Astrocyte (in vitro differentiated cells and primary cell): ENCODE data around the gene ERN1. TPM values are rescaled to one million over a fixed set of nuclear protein-coding genes. Genes with fewer than 3 reads are reported as not detected.

ENCODE experiments used
- DNase-seq: peaks from one replicate; pipeline ENCODE4 v3.0.0-alpha.2; 2010; ENCODE audit warnings: low read depth
- FAIRE-seq: peaks from 2 replicates; lab custom pipeline; 2011; peaks lifted over from hg19 to GRCh38; lab: Jason Lieb, UNC
- H2AFZ ChIP-seq: 2 replicates; pipeline ENCODE4 v1.6.0; 2012; ENCODE audit warnings: low read depth, low read length, inconsistent platforms
- H3K27ac ChIP-seq: 2 replicates; pipeline ENCODE4 v1.5.1; 2011; ENCODE audit warnings: low read depth, low read length, inconsistent platforms
- H3K27me3 ChIP-seq: 2 replicates; pipeline ENCODE4 v1.6.0; 2011; ENCODE audit warnings: low read length, inconsistent platforms; ENCODE audit not compliant: insufficient read depth
- H3K36me3 ChIP-seq: 2 replicates; pipeline ENCODE4 v1.5.1; 2011; ENCODE audit warnings: low read length, inconsistent platforms; ENCODE audit not compliant: insufficient read depth
- H3K4me1 ChIP-seq: 2 replicates; pipeline ENCODE4 v1.5.1; 2011; ENCODE audit warnings: low read length, inconsistent platforms; ENCODE audit not compliant: insufficient read depth
- H3K4me2 ChIP-seq: 2 replicates; pipeline ENCODE4 v1.6.0; 2012; ENCODE audit warnings: low read length, inconsistent platforms
- H3K4me3 ChIP-seq: 2 replicates; pipeline ENCODE4 v1.5.1; 2011; ENCODE audit warnings: low read depth, mild to moderate bottlenecking, low read length, inconsistent platforms; ENCODE audit not compliant: insufficient read depth
- H3K79me2 ChIP-seq: 2 replicates; pipeline ENCODE4 v1.6.0; 2012; ENCODE audit warnings: mild to moderate bottlenecking, low read length, inconsistent platforms; ENCODE audit not compliant: insufficient read depth
- H3K9ac ChIP-seq: 2 replicates; pipeline ENCODE4 v1.6.0; 2012; ENCODE audit warnings: mild to moderate bottlenecking, low read length, inconsistent platforms
- H3K9me3 ChIP-seq: 2 replicates; pipeline ENCODE4 v1.5.1; 2012; ENCODE audit warnings: low read depth, mild to moderate bottlenecking, low read length, inconsistent platforms; ENCODE audit not compliant: insufficient read depth
- H4K20me1 ChIP-seq: 2 replicates; pipeline ENCODE4 v1.6.0; 2012; ENCODE audit warnings: low read length, inconsistent platforms; ENCODE audit not compliant: insufficient read depth
- H3K27ac Mint-ChIP-seq: one replicate; pipeline ENCODE4 v1.8.0; 2021; ENCODE audit warnings: mild to moderate bottlenecking, mixed read lengths; ENCODE audit not compliant: unreplicated experiment
- H3K27me3 Mint-ChIP-seq: one replicate; pipeline ENCODE4 v1.8.0; 2021; ENCODE audit warnings: low read depth, mixed read lengths; ENCODE audit not compliant: unreplicated experiment
- H3K36me3 Mint-ChIP-seq: one replicate; pipeline ENCODE4 v1.8.0; 2021; ENCODE audit warnings: low read depth, mixed read lengths; ENCODE audit not compliant: unreplicated experiment
- H3K4me1 Mint-ChIP-seq: one replicate; pipeline ENCODE4 v1.8.0; 2021; ENCODE audit warnings: low read depth, mixed read lengths; ENCODE audit not compliant: unreplicated experiment
- H3K4me3 Mint-ChIP-seq: one replicate; pipeline ENCODE4 v1.8.0; 2021; ENCODE audit warnings: mild to moderate bottlenecking, moderate library complexity, mixed read lengths; ENCODE audit not compliant: unreplicated experiment
- H3K9me3 Mint-ChIP-seq: one replicate; pipeline ENCODE4 v1.8.0; 2021; ENCODE audit warnings: mild to moderate bottlenecking, mixed read lengths; ENCODE audit not compliant: unreplicated experiment
- EZH2 ChIP-seq: IDR thresholded peaks from 2 replicates; pipeline ENCODE4 v1.6.1; 2012; ENCODE audit warnings: mild to moderate bottlenecking, low read length, inconsistent platforms; ENCODE audit not compliant: insufficient read depth
- total RNA-seq: library from RNA; stranded (reverse); gene quantifications from 2 replicates; pipeline ENCODE4 v1.2.1, GENCODE V29; 2021
- TF ChIP-seq, protein P1 (sequence below): IDR thresholded peaks from 2 replicates; pipeline ENCODE4 v1.5.1; 2011; ENCODE audit warnings: low read depth, mild to moderate bottlenecking, inconsistent platforms, low read length, moderate library complexity; ENCODE audit not compliant: insufficient read depth

The ERN1 gene
- total RNA-seq, 1 donor from 2014 or later: 11.7 TPM

DNA sequence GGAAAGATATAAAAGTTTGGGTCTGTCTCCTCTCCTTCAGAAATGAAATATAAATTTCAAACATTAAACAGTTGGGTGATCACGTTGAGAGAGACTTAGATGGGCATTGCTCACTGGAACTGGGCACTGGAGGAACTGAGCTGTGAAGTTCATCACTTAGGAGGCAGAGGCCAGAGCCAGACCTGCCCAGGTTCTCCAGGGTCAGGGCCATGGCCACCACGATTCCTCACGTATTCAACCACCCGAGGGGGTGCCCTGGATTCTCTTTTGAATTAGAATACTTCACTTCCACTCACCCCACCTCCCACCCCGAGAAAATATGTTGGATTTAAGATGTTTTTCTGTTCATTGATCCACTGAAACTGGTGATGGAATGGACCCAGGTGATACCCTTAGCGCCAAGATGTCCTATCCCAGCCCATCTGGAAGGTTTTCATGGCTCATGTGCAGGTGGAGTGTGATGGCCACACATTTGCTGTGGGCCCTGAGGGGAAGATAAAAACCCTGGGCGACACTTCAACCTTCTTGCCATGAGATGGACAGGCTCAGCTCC is 125.7 kb downstream of the ERN1 start:
- Mint-ChIP-seq H3K9me3 (no peaks in the 10 kb centered on the region), H3K36me3 (no peaks in the 10 kb centered on the region), H3K27me3 (peaks cover 26% of the 10 kb centered on the region), H3K27ac (no peak overlapping the region), H3K4me1 (peaks cover 2% of the 10 kb centered on the region), H3K4me3 (no peak overlapping the region)
- no peaks in the 10 kb centered on the region for H3K4me1 ChIP-seq
- no peak overlapping the region for H2AFZ ChIP-seq
- no peak for TF ChIP-seq EZH2
- TF ChIP-seq, protein P1, sequence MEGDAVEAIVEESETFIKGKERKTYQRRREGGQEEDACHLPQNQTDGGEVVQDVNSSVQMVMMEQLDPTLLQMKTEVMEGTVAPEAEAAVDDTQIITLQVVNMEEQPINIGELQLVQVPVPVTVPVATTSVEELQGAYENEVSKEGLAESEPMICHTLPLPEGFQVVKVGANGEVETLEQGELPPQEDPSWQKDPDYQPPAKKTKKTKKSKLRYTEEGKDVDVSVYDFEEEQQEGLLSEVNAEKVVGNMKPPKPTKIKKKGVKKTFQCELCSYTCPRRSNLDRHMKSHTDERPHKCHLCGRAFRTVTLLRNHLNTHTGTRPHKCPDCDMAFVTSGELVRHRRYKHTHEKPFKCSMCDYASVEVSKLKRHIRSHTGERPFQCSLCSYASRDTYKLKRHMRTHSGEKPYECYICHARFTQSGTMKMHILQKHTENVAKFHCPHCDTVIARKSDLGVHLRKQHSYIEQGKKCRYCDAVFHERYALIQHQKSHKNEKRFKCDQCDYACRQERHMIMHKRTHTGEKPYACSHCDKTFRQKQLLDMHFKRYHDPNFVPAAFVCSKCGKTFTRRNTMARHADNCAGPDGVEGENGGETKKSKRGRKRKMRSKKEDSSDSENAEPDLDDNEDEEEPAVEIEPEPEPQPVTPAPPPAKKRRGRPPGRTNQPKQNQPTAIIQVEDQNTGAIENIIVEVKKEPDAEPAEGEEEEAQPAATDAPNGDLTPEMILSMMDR: no peak
- H4K20me1 ChIP-seq: no peaks in the 10 kb centered on the region
- H3K36me3 ChIP-seq: no peaks in the 10 kb centered on the region
- H3K9ac ChIP-seq: no peak overlapping the region
- DNase-seq: no peak
- H3K4me2 ChIP-seq: no peak overlapping the region
- FAIRE-seq: no peak
- H3K27ac ChIP-seq: no peak overlapping the region
- H3K9me3 ChIP-seq: no peaks in the 10 kb centered on the region
- no peaks in the 10 kb centered on the region for H3K79me2 ChIP-seq
- no peaks in the 10 kb centered on the region for H3K27me3 ChIP-seq
- H3K4me3 ChIP-seq: no peak overlapping the region

DNA sequence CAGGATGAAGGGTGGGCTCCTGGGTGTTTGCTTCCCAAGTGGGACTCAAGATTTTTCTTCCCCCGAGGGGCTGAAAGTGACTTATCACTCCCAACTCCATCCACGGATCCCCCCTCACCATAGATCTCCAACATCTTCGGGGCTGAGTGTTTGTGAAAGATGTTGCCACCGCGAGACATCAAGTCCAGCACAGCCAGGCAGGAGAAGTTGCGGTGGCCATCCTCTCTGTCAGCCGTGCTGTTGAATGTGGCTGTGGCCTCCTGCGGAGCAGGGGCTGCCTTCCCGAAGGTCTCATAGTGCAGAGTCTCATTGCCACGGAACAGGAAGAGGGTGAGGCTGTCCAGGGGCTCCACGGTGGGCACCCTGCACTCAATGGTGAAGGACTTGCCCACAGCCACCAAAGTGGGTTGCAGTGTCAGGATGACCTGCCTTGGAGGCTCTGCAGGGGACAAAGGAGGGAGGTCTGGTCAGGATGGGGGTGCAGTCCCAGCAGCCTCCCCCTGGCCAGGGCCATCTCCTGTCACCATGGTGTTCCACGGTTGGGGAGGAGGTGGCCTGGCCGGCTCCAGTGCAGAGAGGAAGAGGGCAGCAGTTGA is 126.3 kb downstream of the ERN1 start:
- Histone ChIP-seq H3K9ac (no peak overlapping the region), H3K79me2 (no peaks in the 10 kb centered on the region), H2AFZ (no peak overlapping the region), H3K4me1 (no peaks in the 10 kb centered on the region), H3K4me3 (no peak overlapping the region), H3K27me3 (no peaks in the 10 kb centered on the region), H3K9me3 (no peaks in the 10 kb centered on the region), H3K4me2 (no peak overlapping the region), H3K27ac (no peak overlapping the region), H3K36me3 (no peaks in the 10 kb centered on the region), H4K20me1 (no peaks in the 10 kb centered on the region)
- Mint-ChIP-seq H3K27me3 (peaks cover 29% of the 10 kb centered on the region), H3K27ac (no peak overlapping the region), H3K36me3 (no peaks in the 10 kb centered on the region), H3K4me3 (no peak overlapping the region), H3K9me3 (no peaks in the 10 kb centered on the region), H3K4me1 (no peaks in the 10 kb centered on the region)
- DNase-seq (no peak), FAIRE-seq (no peak)
- TF ChIP-seq EZH2: no peak
- TF ChIP-seq, protein P1: no peak
